ENCODE results near the gene STAC3. TPM values are rescaled to one million over a fixed set of nuclear protein-coding genes. Genes with fewer than 3 reads are reported as not detected.

The STAC3 gene
- total RNA-seq, 1 experiment from 2014 or later = 2.8 TPM

DNA sequence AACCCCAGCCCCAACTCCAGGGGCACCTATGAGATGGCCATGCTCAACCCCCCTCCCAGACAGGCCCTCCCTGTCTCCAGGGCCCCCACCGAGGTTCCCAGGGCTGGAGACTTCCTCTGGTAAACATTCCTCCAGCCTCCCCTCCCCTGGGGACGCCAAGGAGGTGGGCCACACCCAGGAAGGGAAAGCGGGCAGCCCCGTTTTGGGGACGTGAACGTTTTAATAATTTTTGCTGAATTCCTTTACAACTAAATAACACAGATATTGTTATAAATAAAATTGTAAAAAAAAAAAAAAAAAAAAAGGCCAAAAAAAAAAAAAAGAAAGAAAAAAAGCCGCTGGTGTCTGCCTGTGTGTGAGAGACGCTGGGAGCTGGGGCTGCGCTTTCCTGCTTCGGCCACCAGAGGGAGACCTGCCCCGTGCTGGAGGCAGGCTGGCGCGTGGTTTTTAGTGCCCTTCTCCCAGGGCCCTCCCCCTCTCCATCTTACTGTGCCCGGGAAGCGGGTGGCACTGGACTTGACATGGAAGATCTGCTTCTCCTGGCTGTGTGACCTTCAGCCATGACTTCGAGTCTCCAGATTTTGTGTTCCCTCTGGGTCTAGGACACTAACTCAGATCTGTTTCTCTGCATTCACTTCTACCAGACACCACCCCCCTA lies 37.8 kb downstream of the STAC3 start:
- Mint-ChIP-seq H3K36me3 (ENCODE audit: insufficient read depth in 1 of 3, low read depth in 3 of 3) (peaks cover 24 to 39% (median 35%) of the 10 kb centered on the region in 3 experiments), H3K4me3 (peak overlapping the region in 1 of 2 experiments; percentile 69; a peak in 3 of 5 replicates), H3K9me3 (no peaks in the 10 kb centered on the region), H3K27me3 (ENCODE audit: low read depth) (peaks cover 44% of the 10 kb centered on the region), H3K4me1 (peaks cover 33 to 34% of the 10 kb centered on the region in 2 experiments), H3K27ac (peak overlapping the region in 1 of 3 experiments; percentile 89; a peak in 1 of 7 replicates)
- peaks cover 8% of the 10 kb centered on the region for H3K4me1 ChIP-seq (ENCODE audit: insufficient read depth, low read length)
- no peak overlapping the region for H2BK120ac ChIP-seq (ENCODE audit: low read depth, low read length, poor library complexity, severe bottlenecking)
- H2AFZ ChIP-seq (ENCODE audit: low read length) = no peak overlapping the region
- no peak overlapping the region for H4K5ac ChIP-seq (ENCODE audit: insufficient read length, low read depth, low read length)
- no peak overlapping the region for H3K9ac ChIP-seq (ENCODE audit: extremely low read depth, insufficient read length, low read length)
- no peak overlapping the region for H3K14ac ChIP-seq (ENCODE audit: insufficient read depth, low read length)
- H3T11ph ChIP-seq (ENCODE audit: low read length) = no peak overlapping the region
- no peak overlapping the region for H3K56ac ChIP-seq (ENCODE audit: insufficient read length, low read depth, low read length)
- peak overlapping the region; percentile 42 for H3K4me2 ChIP-seq (ENCODE audit: insufficient read depth, insufficient read length, low read length)
- no peak overlapping the region for H2BK12ac ChIP-seq (ENCODE audit: insufficient read length, low read depth, low read length)
- no peak overlapping the region for H2BK15ac ChIP-seq (ENCODE audit: low read depth, low read length)
- no peak overlapping the region for H4K8ac ChIP-seq (replicated peaks; ENCODE audit: insufficient read length, low read depth, low read length)
- TF ChIP-seq CTCF (conservative IDR thresholded peaks at IDR 0.05) = peak; percentile 95
- H3K79me2 ChIP-seq (ENCODE audit: insufficient read depth, low read length) = no peaks in the 10 kb centered on the region
- peaks cover 26% of the 10 kb centered on the region for H3K27me3 ChIP-seq (ENCODE audit: insufficient read depth, low read length)
- no peaks in the 10 kb centered on the region for H3K9me3 ChIP-seq (ENCODE audit: control insufficient read depth, low read depth, low read length)
- no peak overlapping the region for H3K18ac ChIP-seq (ENCODE audit: insufficient read length, low read depth, low read length)
- no peak overlapping the region for H3K27ac ChIP-seq (ENCODE audit: insufficient read length, low read depth, low read length)
- no peak overlapping the region for H3K23ac ChIP-seq (ENCODE audit: insufficient read length, low read depth, low read length)
- no peak overlapping the region for H2BK5ac ChIP-seq (ENCODE audit: insufficient read length, low read length)
- no peaks in the 10 kb centered on the region for H3K79me1 ChIP-seq (ENCODE audit: insufficient read depth, low read depth, low read length, poor library complexity, severe bottlenecking)
- H3K4ac ChIP-seq (ENCODE audit: low read depth, low read length) = no peak overlapping the region
- H3K23me2 ChIP-seq (ENCODE audit: insufficient read length, low read depth, low read length, poor library complexity, severe bottlenecking) = peaks cover 7% of the 10 kb centered on the region
- WGBS (ENCODE audit: extremely low coverage, insufficient read length, low lambda C conversion rate) = no CpG with 5 or more reads among the region's 16 CpGs
- H2BK20ac ChIP-seq (ENCODE audit: low read depth, low read length, poor library complexity, severe bottlenecking) = no peak overlapping the region
- H4K20me1 ChIP-seq (ENCODE audit: control insufficient read depth, insufficient read depth, insufficient read length) = peaks cover 3% of the 10 kb centered on the region
- no peak overlapping the region for H2AK5ac ChIP-seq (ENCODE audit: insufficient read length, low read length)
- no peak overlapping the region for H4K91ac ChIP-seq (ENCODE audit: insufficient read length, low read depth, low read length)
- DNase-seq = peak; percentile 89

All from H9 (cell line).